HEK293T (cell line): Measurements from ENCODE around the gene ATP5MK.

Experiments used
- SUZ12 ChIP-seq: fragments of 450-650 bp; IDR thresholded peaks from 2 replicates; pipeline ENCODE4 v1.6.1; 2016; ENCODE audit warnings: mild to moderate bottlenecking
- TARDBP ChIP-seq: fragments of 450-650 bp; IDR thresholded peaks from 2 replicates; pipeline ENCODE4 v1.6.1; 2016

DNA sequence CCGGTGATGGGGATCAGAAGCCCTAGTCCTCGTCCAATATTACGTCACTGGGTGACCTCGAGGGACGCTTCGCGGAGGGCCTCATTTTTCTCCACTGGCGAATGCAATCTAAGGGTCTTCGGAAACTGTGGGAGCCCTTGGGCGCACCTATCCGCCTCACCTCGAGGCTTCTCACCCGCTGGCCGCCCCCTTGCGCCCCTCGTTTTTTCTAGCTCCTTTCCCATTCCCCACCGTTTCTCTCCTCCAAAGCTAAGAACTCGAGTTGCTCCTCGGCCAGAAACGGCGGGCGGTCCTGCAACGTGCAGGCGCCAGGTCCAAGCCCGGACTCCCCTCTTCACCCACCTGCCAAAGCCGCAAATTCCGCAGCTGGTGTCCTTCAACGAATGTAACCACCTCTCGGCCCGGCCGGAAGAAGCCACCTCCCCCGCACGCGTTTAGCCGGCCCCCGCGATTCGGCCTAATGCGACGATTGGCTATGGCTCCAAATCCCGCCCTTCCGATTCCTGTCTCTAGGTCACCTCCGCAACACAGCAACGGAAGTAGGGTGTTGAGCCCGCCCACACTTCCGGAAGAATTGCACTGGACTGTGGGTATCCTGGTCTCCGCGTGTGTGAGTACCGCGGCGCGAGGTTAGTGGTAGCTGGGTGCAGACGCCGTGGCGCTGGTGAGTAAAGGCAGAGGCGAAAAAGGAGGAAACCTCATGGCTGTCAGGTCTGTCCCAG is at the start of gene ATP5MK, which contains the start of gene PDCD11:
- no peak for TF ChIP-seq TARDBP
- TF ChIP-seq SUZ12, result no peak
